IgD-negative memory B cell (primary cell): ENCODE results near the gene GAST. TPM values are rescaled to one million over a fixed set of nuclear protein-coding genes. Genes with fewer than 3 reads are reported as not detected.
"Not testable (repeated sequence)": the region's sequence is repeated elsewhere in the genome, so short reads cannot be mapped to it uniquely, and the experiment has no call there.

Source experiments
- H3K27ac Mint-ChIP-seq, 3 donors: one replicate each; pipeline ENCODE4 v1.8.0; 2020 to 2022; ENCODE audit warnings: mild to moderate bottlenecking in 3 of 3, mixed read lengths in 3 of 3, moderate library complexity in 1 of 3
- H3K27me3 Mint-ChIP-seq: one replicate; pipeline ENCODE4 v1.8.0; 2021; ENCODE audit warnings: mixed read lengths
- H3K36me3 Mint-ChIP-seq: one replicate; pipeline ENCODE4 v1.8.0; 2020; ENCODE audit warnings: mild to moderate bottlenecking, mixed read lengths
- H3K4me1 Mint-ChIP-seq, 3 donors: one replicate each; pipeline ENCODE4 v1.8.0; 2020 to 2022; ENCODE audit warnings: mixed read lengths in 3 of 3, mild to moderate bottlenecking in 1 of 3
- H3K4me3 Mint-ChIP-seq, 4 donors: one replicate each; pipeline ENCODE4 v1.8.0; 2020 to 2022; ENCODE audit warnings: mild to moderate bottlenecking in 4 of 4, mixed read lengths in 4 of 4, moderate library complexity in 3 of 4
- H3K9me3 Mint-ChIP-seq, 3 donors: one replicate each; pipeline ENCODE4 v1.8.0; 2020 to 2021; ENCODE audit warnings: mixed read lengths in 3 of 3, mild to moderate bottlenecking in 1 of 3
- polyA plus RNA-seq: library from polyadenylated mRNA; unstranded; fragments of 300-500 nt; fragmentation: Illumina TruSeq; gene quantifications from one replicate; pipeline ENCODE4 v1.2.3, GENCODE V29; 2021

GAST gene
- polyA plus RNA-seq, 1 donor from 2014 or later, result not detected

DNA sequence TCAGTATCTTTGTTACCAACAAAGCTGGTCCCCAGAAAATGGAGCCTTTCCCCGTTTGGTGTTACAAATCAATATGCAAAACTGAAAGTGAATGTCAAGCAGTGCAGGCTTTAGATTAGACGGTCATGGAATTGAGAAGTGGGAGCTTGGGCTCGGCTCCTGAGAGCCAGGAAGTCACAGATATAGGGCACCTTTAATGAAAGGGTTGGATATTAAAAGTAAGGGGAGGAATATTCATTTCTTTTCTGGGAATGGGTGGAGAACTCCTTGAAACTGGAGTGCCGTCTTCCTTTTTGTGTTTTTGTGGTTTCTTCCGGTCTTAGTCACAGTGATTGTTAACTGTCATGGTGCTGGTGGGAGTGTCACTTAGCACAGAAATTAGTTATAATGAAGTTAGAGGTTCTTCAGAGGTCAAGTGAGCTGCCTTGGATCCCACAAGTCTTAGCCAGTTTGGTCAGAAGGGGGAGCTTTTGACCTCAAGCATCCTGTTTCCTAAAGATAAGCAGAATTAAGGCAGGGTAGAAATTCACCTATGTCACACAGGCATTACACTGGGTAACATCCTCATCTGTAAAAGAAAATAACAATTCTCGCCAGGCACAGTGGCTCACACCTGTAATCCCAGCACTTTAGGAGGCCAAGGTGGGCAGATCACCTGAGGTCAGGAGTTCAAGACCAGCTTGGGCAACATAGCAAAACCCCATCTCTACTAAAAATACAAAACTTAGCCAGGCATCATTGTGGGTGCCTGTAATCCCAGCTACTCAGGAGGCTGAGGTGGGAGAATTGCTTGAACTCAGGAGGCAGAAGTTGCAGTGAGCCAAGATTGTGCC lies 33.0 kb upstream of the GAST start:
- Mint-ChIP-seq H3K9me3 (peaks cover 0 to 2% (median 0%) of the 10 kb centered on the region in 3 donors), H3K36me3 (peaks cover 3% of the 10 kb centered on the region), H3K4me1 (peaks cover 31 to 34% (median 31%) of the 10 kb centered on the region in 3 donors), H3K27me3 (peaks cover 4% of the 10 kb centered on the region), H3K27ac (peak overlapping the region; percentile 73 to 95 (median 89)), H3K4me3 (peak overlapping the region; percentile 56 to 90 (median 80))

DNA sequence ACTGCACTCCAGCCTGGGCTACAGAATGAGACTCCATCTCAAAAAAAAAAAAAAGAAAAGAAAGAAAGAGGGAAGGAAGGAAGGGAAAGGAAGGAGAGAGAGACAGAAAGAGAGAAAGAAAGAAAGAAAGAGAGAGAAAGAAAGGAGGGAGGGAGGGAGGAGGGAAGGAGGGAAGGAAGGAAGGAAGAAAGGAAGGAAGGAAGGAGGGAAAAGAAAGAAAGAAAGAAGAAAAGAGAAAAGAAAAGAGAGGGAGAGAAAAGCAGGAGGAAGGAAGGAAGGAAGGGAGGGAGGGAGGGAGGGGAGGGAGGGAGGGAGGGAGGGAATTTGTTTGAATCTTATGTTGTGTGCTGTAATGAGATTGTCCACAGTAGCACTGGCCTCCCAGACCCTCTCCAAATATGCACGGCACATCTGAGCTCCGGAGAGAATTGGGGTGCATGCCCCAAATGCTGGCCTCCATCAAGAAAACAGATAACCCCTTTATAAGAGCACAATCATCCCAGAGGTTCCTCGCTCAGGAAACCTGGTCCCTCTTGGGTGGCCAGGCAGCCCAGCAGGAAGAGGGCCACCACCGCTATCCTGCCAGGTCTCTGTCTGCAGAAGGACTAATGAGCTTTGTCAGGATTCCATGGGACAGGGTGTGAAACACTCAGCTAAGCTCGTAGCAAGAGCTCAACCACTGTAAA lies 32.2 kb upstream of the GAST start:
- Mint-ChIP-seq H3K36me3 (peaks cover 3% of the 10 kb centered on the region), H3K4me1 (peaks cover 30 to 31% (median 31%) of the 10 kb centered on the region in 3 donors), H3K9me3 (peaks cover 0 to 2% (median 0%) of the 10 kb centered on the region in 3 donors), H3K27me3 (peaks cover 4% of the 10 kb centered on the region), H3K4me3 (peak overlapping the region in 1 of 4 donors; percentile 39), H3K27ac (peak overlapping the region in 1 of 3 donors; percentile 46)

DNA sequence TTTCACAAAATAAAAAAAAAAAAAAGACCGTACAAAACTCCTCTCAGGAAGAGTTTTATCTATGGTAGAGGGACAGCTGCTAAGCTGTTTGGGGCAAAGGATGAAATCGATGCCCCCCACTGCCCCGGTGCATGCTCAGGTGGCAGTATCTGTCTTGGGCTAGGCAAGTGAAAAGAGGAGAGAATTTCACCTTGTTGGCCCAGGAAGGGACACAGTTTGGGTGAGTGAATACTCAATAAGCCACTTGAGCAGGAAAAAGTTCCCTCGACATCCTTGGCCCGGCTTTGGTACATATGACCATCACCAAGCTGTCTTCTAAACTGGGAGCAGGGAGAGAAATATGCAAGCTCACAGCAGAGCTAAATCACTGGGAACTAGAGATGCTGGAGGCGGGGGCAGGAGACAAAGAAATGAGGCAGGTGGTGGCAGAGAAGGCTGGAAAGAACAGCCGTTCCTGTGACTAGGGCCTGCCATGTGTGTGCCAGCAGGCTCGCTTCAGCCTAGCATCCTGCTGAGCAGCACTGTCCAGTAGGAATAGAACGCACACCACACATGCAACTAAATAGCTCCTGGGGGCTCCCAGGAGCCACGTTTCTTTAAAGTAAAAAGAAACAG lies 31.6 kb upstream of the GAST start:
- peaks cover 3% of the 10 kb centered on the region for H3K36me3 Mint-ChIP-seq
- H3K9me3 Mint-ChIP-seq, result peaks cover 0 to 2% (median 0%) of the 10 kb centered on the region in 3 donors
- H3K4me1 Mint-ChIP-seq, result peaks cover 29 to 31% (median 30%) of the 10 kb centered on the region in 3 donors
- no peak overlapping the region for H3K4me3 Mint-ChIP-seq
- peaks cover 6% of the 10 kb centered on the region for H3K27me3 Mint-ChIP-seq
- no peak overlapping the region for H3K27ac Mint-ChIP-seq

DNA sequence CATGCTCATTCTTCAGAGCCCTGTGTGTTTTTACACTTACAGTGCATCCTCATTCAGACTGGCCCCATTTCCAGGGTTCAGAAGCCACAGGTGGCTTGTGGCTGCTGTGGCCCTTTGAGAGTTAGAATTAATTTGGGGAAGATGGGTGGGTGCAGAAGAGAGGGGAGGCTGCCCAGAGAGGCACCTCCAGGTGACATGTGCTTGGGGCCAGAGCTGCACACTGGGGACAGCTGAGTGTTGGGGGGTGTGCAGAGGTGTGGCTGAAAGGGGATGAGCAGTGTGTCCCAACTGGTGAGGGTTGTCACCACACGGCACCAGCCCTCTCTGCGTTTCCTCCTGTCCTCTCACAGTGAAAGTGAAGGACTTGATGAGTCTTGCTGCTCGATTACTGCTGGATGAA lies 30.4 kb upstream of the GAST start:
- no peaks in the 10 kb centered on the region for H3K36me3 Mint-ChIP-seq
- H3K27ac Mint-ChIP-seq, result peak overlapping the region in 1 of 3 donors; percentile 71
- peaks cover 18 to 22% (median 19%) of the 10 kb centered on the region in 3 donors for H3K4me1 Mint-ChIP-seq
- H3K27me3 Mint-ChIP-seq, result peaks cover 7% of the 10 kb centered on the region
- no peak overlapping the region for H3K4me3 Mint-ChIP-seq
- H3K9me3 Mint-ChIP-seq, result peaks cover 0 to 2% (median 0%) of the 10 kb centered on the region in 3 donors

DNA sequence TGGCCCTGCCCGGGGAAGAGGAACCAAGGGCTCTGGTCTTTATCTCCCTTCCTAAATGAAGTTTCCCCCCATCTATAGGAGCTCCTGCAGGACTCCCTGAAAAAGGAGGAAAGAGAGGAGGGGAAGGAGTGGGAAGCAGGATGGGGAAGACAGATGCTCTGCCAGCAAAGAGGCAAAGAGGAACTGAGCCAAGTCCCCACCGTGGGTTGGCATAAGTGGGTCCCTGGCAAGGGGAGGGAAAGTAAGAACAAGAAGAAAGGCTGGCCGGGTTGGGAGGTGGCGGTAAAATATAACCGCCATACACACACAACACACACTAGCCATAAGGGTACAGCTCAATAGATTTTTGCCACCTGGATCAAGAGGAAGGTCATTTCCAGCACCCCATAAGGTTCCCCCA lies 29.5 kb upstream of the GAST start:
- H3K27me3 Mint-ChIP-seq, result peaks cover 7% of the 10 kb centered on the region
- H3K27ac Mint-ChIP-seq, result peak overlapping the region in 1 of 3 donors; percentile 19
- H3K4me1 Mint-ChIP-seq, result peaks cover 14 to 20% (median 17%) of the 10 kb centered on the region in 3 donors
- H3K9me3 Mint-ChIP-seq, result peaks cover 0 to 2% (median 0%) of the 10 kb centered on the region in 3 donors
- H3K4me3 Mint-ChIP-seq, result no peak overlapping the region
- H3K36me3 Mint-ChIP-seq, result no peaks in the 10 kb centered on the region

DNA sequence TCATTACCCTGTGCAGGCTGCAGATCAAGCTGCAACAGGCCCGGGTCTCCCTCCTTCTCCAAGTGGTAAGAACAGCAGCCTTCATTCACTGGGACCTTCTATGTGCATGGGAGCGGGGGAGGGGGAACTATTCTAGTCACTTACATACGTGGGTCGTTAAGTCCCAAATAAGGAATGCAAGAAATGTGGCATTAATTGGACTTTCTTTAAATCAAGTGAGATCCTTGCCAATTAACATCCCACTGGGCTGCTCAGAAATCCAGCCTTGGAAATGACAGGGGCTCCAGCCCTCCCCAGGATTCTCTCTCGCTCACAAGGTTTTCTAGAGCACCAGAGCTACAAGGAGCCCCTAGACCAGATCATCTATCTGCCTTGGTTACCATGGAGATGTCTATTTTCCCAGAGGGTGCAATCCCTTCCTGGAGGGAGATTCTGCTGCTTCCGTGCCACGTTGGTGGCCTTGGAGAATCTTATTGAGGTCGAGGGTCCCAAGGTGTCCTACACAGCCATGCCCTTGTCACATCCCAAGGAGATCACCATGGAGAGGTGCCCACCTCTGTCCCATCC lies 28.6 kb upstream of the GAST start:
- H3K9me3 Mint-ChIP-seq, result peaks cover 0 to under 1% (median 0%) of the 10 kb centered on the region in 3 donors
- H3K4me1 Mint-ChIP-seq, result peaks cover 16 to 18% (median 16%) of the 10 kb centered on the region in 3 donors
- H3K36me3 Mint-ChIP-seq, result no peaks in the 10 kb centered on the region
- H3K27me3 Mint-ChIP-seq, result peaks cover 7% of the 10 kb centered on the region
- no peak overlapping the region for H3K27ac Mint-ChIP-seq
- H3K4me3 Mint-ChIP-seq, result no peak overlapping the region

DNA sequence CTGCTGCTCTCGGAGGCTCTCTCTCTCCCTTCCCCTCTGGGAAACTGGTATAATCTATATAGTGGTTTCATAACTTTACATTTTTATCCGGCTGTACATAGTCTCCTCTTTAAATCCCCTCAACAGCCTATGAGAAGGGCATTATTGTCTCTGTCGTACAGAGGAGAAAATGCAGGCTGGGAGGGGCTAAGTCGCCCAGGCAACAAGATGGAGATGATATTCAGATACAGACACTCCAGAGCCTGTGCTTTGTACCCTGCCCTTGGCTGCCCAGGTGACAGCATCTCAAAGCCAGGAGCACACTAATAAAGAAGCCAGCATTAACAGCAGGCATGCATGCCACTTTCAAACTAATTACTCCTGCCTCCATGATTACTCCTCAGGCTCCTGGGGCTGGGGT lies 28.1 kb upstream of the GAST start:
- Mint-ChIP-seq H3K36me3 (no peaks in the 10 kb centered on the region), H3K9me3 (peaks cover 0 to 4% (median 0%) of the 10 kb centered on the region in 3 donors), H3K27me3 (peaks cover 5% of the 10 kb centered on the region), H3K4me3 (peak overlapping the region in 1 of 4 donors; percentile 70), H3K27ac (peak overlapping the region in 1 of 3 donors; percentile 69), H3K4me1 (peaks cover 11 to 16% (median 13%) of the 10 kb centered on the region in 3 donors)

DNA sequence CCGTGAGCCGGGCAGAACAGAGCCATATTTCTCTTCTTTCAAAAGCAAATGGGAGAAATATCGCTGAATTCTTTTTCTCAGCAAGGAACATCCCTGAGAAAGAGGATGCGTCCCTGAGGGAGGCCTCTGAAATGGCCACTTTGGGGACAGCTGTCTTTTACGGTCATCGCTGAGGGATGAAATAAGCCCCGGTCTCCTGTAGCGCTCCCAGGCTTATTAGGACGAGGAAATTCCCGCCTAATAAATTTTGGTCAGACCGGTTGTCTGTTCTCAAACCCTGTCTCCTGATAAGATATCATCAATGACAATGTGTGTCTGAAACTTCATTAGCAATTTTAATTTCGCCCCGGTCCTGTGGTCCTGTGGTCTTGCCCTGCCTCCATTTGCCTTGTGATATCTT lies 26.4 kb upstream of the GAST start:
- not testable (repeated sequence) for H3K27me3 Mint-ChIP-seq, H3K27ac Mint-ChIP-seq, H3K36me3 Mint-ChIP-seq, H3K9me3 Mint-ChIP-seq, H3K4me3 Mint-ChIP-seq
- peaks cover 13 to 23% (median 16%) of the 10 kb centered on the region in 3 donors for H3K4me1 Mint-ChIP-seq

DNA sequence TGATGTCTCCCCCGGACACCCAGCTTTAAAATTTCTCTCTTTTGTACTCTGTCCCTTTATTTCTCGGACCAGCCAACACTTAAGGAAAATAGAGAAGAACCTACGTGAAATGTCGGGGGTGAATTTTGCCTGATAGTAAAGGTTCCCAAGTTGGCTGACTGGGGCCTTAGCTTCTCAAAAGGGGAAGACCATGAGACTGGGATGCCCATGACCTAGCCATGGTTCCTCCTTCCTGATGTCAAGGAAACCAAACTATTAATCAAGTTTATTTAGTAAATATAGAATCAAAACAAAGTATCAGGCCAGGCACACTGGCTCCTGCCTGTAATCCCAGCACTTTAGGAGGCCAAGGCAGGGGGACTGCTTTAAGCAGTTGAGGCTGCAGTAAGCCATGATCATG lies 25.9 kb upstream of the GAST start:
- Mint-ChIP-seq H3K4me1 (peaks cover 13 to 27% (median 18%) of the 10 kb centered on the region in 3 donors), H3K4me3 (no peak overlapping the region), H3K27me3 (peaks cover 5% of the 10 kb centered on the region), H3K27ac (no peak overlapping the region), H3K9me3 (peaks cover 0 to 4% (median 0%) of the 10 kb centered on the region in 3 donors), H3K36me3 (peaks cover 5% of the 10 kb centered on the region)

DNA sequence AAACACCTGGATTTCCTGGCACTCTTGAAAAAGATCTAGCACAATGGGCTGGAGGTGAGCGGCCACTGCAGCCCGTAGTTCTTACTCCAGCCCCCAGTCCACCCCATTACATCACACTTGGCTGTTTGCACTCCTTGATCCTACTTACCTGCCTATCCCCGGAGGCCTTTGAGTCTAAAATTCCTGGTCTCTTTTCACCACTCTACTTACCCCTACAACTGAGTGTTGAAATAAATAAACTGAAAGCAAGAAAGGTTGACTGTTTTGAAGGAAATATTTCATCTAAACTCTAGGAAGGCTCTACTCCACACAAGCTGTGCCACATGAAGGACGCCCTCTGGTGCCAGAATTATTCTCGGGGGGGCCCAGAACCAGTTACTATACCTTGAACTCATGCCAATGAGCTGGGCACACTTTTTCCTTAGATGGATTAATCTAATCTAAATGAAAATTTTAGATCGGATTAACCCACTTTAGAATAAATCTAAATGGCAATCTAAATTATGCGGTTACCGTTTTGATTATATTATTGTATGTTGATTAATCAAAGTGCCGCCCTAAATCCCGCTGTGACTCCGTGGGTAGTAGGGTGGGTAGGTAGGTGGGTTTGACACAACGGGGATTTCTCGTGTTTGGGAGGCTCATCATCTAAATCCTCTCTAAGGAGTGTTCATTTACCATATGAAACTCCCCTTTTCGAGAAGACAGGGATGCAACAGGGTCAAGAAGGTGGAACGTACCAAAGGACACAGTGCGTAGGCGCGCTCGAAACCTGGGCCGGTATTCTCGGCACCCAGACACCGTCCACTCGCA lies 24.1 kb upstream of the GAST start:
- peaks cover 0 to 4% (median 0%) of the 10 kb centered on the region in 3 donors for H3K9me3 Mint-ChIP-seq
- H3K4me3 Mint-ChIP-seq, result peak overlapping the region; percentile 95 to 100 (median 97)
- H3K4me1 Mint-ChIP-seq, result peaks cover 17 to 33% (median 23%) of the 10 kb centered on the region in 3 donors
- H3K36me3 Mint-ChIP-seq, result peaks cover 7% of the 10 kb centered on the region
- H3K27ac Mint-ChIP-seq, result peak overlapping the region; percentile 100
- peaks cover 2% of the 10 kb centered on the region for H3K27me3 Mint-ChIP-seq

DNA sequence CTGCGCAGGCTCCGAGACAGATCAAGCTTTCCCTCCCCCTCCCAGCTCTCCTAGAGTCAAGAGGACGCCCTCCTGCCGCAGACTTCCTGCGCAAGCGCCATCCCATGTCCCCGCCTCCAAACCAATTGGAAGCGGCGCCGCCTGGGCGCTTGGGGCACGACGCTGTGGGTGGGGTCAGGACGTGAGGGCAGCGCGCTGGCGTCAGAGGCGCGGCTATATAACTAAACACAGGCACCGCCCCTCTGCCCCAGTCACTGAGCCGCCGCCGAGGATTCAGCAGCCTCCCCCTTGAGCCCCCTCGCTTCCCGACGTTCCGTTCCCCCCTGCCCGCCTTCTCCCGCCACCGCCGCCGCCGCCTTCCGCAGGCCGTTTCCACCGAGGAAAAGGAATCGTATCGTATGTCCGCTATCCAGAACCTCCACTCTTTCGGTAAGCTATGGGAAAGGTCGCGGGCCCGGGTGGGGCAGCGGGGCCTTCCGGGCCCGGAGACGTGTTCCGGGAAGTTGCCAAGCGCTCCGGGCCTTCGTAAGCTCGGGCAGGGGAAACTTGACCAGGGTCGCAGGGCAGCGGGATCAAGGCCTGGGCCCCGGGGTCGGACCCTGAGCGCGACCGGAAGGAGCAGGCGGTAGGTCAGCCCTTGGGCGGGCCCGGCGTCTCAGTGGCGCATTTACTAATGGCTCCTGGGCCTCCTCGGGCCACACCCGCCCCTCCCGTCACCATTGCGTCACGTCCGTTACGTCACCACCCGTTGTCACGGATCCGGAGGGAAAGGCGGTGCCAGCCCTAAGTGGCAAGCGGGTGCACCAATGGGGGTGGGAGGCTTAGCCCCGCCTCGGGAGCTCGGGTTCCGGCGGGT lies 23.3 kb upstream of the GAST start, which contains the start of gene EIF1:
EIF1 (plus strand) TSS at position 245 of the 856 bp plus-strand sequence; CDS start at position 399, 154 bp downstream.
- Mint-ChIP-seq H3K36me3 (peaks cover 7% of the 10 kb centered on the region), H3K27ac (peak within 1 kb of the TSS; percentile 100), H3K9me3 (peaks cover 0 to 4% (median 0%) of the 10 kb centered on the region in 3 donors), H3K4me1 (peaks cover 17 to 33% (median 22%) of the 10 kb centered on the region in 3 donors), H3K27me3 (peaks cover 2% of the 10 kb centered on the region), H3K4me3 (peak within 1 kb of the TSS; percentile 95 to 100 (median 97))

DNA sequence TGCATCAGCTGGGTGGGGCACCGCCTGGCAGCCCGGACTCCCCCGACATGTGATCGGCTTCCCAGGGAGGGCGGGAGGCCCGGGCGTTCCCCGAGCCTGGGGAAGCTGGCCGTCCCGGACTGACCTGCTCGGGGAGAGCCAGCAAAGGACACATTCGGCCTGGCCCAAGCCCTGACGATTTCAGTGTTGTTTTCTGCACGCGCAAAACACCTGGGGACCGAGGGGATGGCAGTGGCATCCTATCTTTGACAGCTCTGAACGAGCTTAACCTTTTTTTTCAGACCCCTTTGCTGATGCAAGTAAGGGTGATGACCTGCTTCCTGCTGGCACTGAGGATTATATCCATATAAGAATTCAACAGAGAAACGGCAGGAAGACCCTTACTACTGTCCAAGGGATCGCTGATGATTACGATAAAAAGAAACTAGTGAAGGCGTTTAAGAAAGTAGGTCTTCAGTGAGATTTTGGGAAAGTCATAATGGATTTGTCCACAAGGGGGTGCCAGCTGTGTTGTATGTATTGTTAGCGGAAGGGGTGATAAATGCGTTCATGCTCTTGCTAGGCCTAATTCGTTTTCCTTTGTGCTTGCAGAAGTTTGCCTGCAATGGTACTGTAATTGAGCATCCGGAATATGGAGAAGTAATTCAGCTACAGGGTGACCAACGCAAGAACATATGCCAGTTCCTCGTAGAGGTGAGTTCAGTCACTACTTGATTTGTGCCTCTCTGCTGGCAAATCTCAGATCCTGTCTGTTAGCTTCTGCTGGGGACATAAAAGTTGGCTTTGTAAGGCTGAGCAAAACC lies 22.4 kb upstream of the GAST start:
- H3K36me3 Mint-ChIP-seq, result peaks cover 7% of the 10 kb centered on the region
- peaks cover 0 to 4% (median 0%) of the 10 kb centered on the region in 3 donors for H3K9me3 Mint-ChIP-seq
- H3K27ac Mint-ChIP-seq, result peak overlapping the region; percentile 100
- H3K4me1 Mint-ChIP-seq, result peaks cover 17 to 33% (median 22%) of the 10 kb centered on the region in 3 donors
- peak overlapping the region; percentile 95 to 100 (median 97) for H3K4me3 Mint-ChIP-seq
- H3K27me3 Mint-ChIP-seq, result peaks cover 2% of the 10 kb centered on the region
